HL-60 (cell line): ENCODE measurements around the gene CTNNA2.

Experiments used
- GABPA ChIP-seq: IDR thresholded peaks from 2 replicates; pipeline ENCODE4 v1.6.1; 2012; ENCODE audit warnings: low read depth
- POLR2AphosphoS5 ChIP-seq: IDR thresholded peaks from 2 replicates; pipeline ENCODE4 v1.6.1; 2012; ENCODE audit warnings: low read depth
- TF ChIP-seq, protein P1 (sequence below): IDR thresholded peaks from one replicate; pipeline ENCODE4 v1.5.1; 2011; ENCODE audit warnings: low read length, control low read depth, inconsistent platforms; ENCODE audit not compliant: insufficient read depth
- TF ChIP-seq, protein P2 (sequence below): IDR thresholded peaks from 2 replicates; pipeline ENCODE4 v1.6.1; 2012; ENCODE audit warnings: low read depth; ENCODE audit not compliant: insufficient replicate concordance

DNA sequence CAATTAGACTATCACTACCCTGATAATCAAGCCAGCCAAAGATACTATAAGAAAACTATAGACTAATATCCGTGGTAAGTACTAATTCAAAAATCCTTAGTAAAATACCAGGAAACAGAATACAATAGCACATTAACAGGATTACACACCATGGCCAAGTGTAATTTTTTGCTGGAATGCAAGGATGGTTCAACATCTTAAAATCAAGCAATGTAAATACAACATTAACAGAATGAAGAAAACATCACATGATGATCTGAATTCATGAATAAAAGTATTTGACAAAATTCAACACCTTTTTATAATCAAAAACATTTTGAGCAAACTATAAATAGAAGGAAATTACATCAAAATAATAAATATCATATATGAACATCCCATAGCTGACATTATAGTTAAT is 1142.4 kb downstream of the CTNNA2 start:
- TF ChIP-seq, protein P1, sequence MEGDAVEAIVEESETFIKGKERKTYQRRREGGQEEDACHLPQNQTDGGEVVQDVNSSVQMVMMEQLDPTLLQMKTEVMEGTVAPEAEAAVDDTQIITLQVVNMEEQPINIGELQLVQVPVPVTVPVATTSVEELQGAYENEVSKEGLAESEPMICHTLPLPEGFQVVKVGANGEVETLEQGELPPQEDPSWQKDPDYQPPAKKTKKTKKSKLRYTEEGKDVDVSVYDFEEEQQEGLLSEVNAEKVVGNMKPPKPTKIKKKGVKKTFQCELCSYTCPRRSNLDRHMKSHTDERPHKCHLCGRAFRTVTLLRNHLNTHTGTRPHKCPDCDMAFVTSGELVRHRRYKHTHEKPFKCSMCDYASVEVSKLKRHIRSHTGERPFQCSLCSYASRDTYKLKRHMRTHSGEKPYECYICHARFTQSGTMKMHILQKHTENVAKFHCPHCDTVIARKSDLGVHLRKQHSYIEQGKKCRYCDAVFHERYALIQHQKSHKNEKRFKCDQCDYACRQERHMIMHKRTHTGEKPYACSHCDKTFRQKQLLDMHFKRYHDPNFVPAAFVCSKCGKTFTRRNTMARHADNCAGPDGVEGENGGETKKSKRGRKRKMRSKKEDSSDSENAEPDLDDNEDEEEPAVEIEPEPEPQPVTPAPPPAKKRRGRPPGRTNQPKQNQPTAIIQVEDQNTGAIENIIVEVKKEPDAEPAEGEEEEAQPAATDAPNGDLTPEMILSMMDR = no peak
- TF ChIP-seq, protein P2, sequence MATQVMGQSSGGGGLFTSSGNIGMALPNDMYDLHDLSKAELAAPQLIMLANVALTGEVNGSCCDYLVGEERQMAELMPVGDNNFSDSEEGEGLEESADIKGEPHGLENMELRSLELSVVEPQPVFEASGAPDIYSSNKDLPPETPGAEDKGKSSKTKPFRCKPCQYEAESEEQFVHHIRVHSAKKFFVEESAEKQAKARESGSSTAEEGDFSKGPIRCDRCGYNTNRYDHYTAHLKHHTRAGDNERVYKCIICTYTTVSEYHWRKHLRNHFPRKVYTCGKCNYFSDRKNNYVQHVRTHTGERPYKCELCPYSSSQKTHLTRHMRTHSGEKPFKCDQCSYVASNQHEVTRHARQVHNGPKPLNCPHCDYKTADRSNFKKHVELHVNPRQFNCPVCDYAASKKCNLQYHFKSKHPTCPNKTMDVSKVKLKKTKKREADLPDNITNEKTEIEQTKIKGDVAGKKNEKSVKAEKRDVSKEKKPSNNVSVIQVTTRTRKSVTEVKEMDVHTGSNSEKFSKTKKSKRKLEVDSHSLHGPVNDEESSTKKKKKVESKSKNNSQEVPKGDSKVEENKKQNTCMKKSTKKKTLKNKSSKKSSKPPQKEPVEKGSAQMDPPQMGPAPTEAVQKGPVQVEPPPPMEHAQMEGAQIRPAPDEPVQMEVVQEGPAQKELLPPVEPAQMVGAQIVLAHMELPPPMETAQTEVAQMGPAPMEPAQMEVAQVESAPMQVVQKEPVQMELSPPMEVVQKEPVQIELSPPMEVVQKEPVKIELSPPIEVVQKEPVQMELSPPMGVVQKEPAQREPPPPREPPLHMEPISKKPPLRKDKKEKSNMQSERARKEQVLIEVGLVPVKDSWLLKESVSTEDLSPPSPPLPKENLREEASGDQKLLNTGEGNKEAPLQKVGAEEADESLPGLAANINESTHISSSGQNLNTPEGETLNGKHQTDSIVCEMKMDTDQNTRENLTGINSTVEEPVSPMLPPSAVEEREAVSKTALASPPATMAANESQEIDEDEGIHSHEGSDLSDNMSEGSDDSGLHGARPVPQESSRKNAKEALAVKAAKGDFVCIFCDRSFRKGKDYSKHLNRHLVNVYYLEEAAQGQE = no peak
- TF ChIP-seq GABPA (no peak), POLR2AphosphoS5 (no peak)
